Upper lobe of left lung (tissue), 6 donors: ENCODE results near the gene SNCAIP. TPM values are rescaled to one million over a fixed set of nuclear protein-coding genes. Genes with fewer than 3 reads are reported as not detected.

ENCODE experiments used
- ATAC-seq, 2 donors: fragments of 200-7000 bp; cut with Tn5 transposase; one replicate each; pipeline ENCODE4 v1.9.1; 2022; ENCODE audit warnings: mild to moderate bottlenecking in 2 of 2, moderate library complexity in 2 of 2; ENCODE audit not compliant: low FRiP score in 2 of 2
- DNase-seq, 2 donors: peaks; one replicate each; pipeline ENCODE4 v3.0.0-alpha.2; 2019 to 2020
- H3K27ac ChIP-seq, 4 donors: fragments of 200-600 bp; sonication (generic); one replicate each; pipeline ENCODE4 v1.5.1; 2016 to 2019
- H3K27me3 ChIP-seq, 4 donors: fragments of 200-600 bp; sonication (generic); one replicate each; pipeline ENCODE4 v1.5.1; 2017 to 2019
- H3K36me3 ChIP-seq, 4 donors: fragments of 200-600 bp; sonication (generic); one replicate each; pipeline ENCODE4 v1.5.1; 2016 to 2019
- H3K4me1 ChIP-seq, 4 donors: fragments of 200-600 bp; sonication (generic); one replicate each; pipeline ENCODE4 v1.5.1; 2018 to 2019
- H3K4me3 ChIP-seq, 4 donors: fragments of 200-600 bp; sonication (generic); one replicate each; pipeline ENCODE4 v1.5.1; 2017 to 2019; ENCODE audit warnings: mild to moderate bottlenecking in 2 of 4, moderate library complexity in 1 of 4
- H3K9me3 ChIP-seq, 4 donors: fragments of 200-600 bp; sonication (generic); one replicate each; pipeline ENCODE4 v1.5.1; 2018 to 2019
- CTCF ChIP-seq, 6 experiments: fragments of 450-650 bp in 4 of 6; fragments of 200-600 bp in 2 of 6; sonication (generic) in 2 of 6; IDR thresholded peaks; one replicate each; pipeline ENCODE4 v1.5.1; 2016 to 2019; ENCODE audit warnings: antibody characterized with exemption in 6 of 6
- EP300 ChIP-seq, 4 donors: sonication (generic); formaldehyde crosslinking; IDR thresholded peaks; one replicate each; pipeline ENCODE4 v1.5.1; 2017; ENCODE audit warnings: antibody characterized with exemption in 4 of 4, control low read depth in 2 of 4
- POLR2A ChIP-seq, 4 donors: fragments of 450-650 bp; IDR thresholded peaks; one replicate each; pipeline ENCODE4 v1.5.1; 2016 to 2017; ENCODE audit warnings: antibody characterized with exemption in 4 of 4, mild to moderate bottlenecking in 2 of 4
- POLR2AphosphoS5 ChIP-seq, 2 donors: sonication (generic); formaldehyde crosslinking; IDR thresholded peaks; one replicate each; pipeline ENCODE4 v1.5.1; 2017; ENCODE audit warnings: antibody characterized with exemption in 2 of 2
- WGBS, 2 donors: methylation state at CpG; one replicate each; pipeline ENCODE4 v1.1.5; 2017 to 2018; 5-methylcytosine and 5-hydroxymethylcytosine counted together
- total RNA-seq, 6 donors: library from RNA; depleted of rRNA in 4 of 6; stranded (reverse); fragments of >200 nt in 4 of 6; gene quantifications; one replicate each; pipeline versions ENCODE4 v1.1.0 to v1.2.1, GENCODE V29; 2016 to 2021
- donor health status: DM: no; HTN: no; CAD: no; lungs with moderate emphysema.
- donor health status: DM: no; HTN: yes; CAD: no; lungs with severe emphysema.

Gene SNCAIP
- total RNA-seq, 6 donors from 2014 or later: 1.2 to 6.3 (median 2.3) TPM

- Histone ChIP-seq H3K36me3 (no peaks in the 10 kb centered on the region), H3K27ac (no peak overlapping the region), H3K4me1 (no peaks in the 10 kb centered on the region), H3K9me3 (no peaks in the 10 kb centered on the region), H3K27me3 (no peaks in the 10 kb centered on the region), H3K4me3 (no peak overlapping the region)
- whole genome bisulfite sequencing, 2 donors: 94% methylated on average over 5 of the region's 5 CpGs
- ATAC-seq: no peak
- TF ChIP-seq POLR2A (IDR thresholded peaks at IDR 0.05) (no peak), POLR2AphosphoS5 (IDR thresholded peaks at IDR 0.05) (no peak)
- DNase-seq: no peak
Observed at GRCh38 chr5:122368510-122369251, 56.6 kb downstream of the SNCAIP start.

- no peaks in the 10 kb centered on the region for H3K9me3 ChIP-seq
- no peaks in the 10 kb centered on the region for H3K36me3 ChIP-seq
- TF ChIP-seq POLR2AphosphoS5 (IDR thresholded peaks at IDR 0.05) (no peak), POLR2A (IDR thresholded peaks at IDR 0.05) (no peak), CTCF (IDR thresholded peaks at IDR 0.05) (no peak), EP300 (IDR thresholded peaks at IDR 0.05) (no peak)
- H3K27ac ChIP-seq: no peak overlapping the region
- H3K4me3 ChIP-seq: no peak overlapping the region
- 67 to 68% methylated on average over 4 of the region's 4 CpGs for WGBS, 2 donors
- H3K4me1 ChIP-seq: no peaks in the 10 kb centered on the region
- DNase-seq: no peak
- no peak for ATAC-seq
- no peaks in the 10 kb centered on the region for H3K27me3 ChIP-seq
Observed at GRCh38 chr5:122369253-122369815, 57.3 kb downstream of the SNCAIP start.

- no peak for TF ChIP-seq CTCF (IDR thresholded peaks at IDR 0.05)
- no peak for TF ChIP-seq POLR2A (IDR thresholded peaks at IDR 0.05)
- no peak for TF ChIP-seq EP300 (IDR thresholded peaks at IDR 0.05)
- no peak for TF ChIP-seq POLR2AphosphoS5 (IDR thresholded peaks at IDR 0.05)
- WGBS, 2 donors: 75 to 81% methylated on average over 2 of the region's 2 CpGs
- no peak for ATAC-seq
Observed at GRCh38 chr5:122371511-122372151, 59.6 kb downstream of the SNCAIP start.

DNA sequence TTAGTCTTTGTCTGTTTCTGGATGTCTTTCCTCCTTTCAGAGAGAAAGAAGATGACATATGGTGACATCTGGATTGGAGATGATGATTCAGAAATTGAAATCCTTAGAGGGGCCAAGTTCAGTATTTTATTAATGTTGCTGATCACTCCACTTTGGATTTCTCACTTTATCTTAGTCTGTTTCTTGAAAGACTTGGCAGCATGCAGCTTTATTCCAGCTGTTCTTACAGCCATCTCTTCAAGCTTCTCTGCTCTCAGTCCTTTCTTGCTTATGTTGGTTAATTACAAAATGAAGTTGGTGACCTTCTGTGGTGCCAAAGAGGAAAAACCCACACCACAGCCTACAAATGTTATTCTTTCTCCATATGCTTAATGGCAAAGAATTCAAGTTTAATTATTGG, 62.1 kb downstream of the SNCAIP start:
- H3K36me3 ChIP-seq: no peaks in the 10 kb centered on the region
- H3K9me3 ChIP-seq: no peaks in the 10 kb centered on the region
- H3K27ac ChIP-seq: no peak overlapping the region
- TF ChIP-seq CTCF (IDR thresholded peaks at IDR 0.05) (no peak), EP300 (IDR thresholded peaks at IDR 0.05) (no peak), POLR2A (IDR thresholded peaks at IDR 0.05) (no peak), POLR2AphosphoS5 (IDR thresholded peaks at IDR 0.05) (no peak)
- no peak for ATAC-seq
- no peak overlapping the region for H3K4me3 ChIP-seq
- H3K4me1 ChIP-seq: no peaks in the 10 kb centered on the region
- no peak for DNase-seq
- H3K27me3 ChIP-seq: no peaks in the 10 kb centered on the region

More at GRCh38 chr5:122371511-122372151, 59.6 kb downstream of the SNCAIP start:
- Histone ChIP-seq H3K4me3 (no peak overlapping the region), H3K27ac (no peak overlapping the region), H3K4me1 (no peaks in the 10 kb centered on the region), H3K9me3 (no peaks in the 10 kb centered on the region), H3K27me3 (no peaks in the 10 kb centered on the region), H3K36me3 (no peaks in the 10 kb centered on the region)
- DNase-seq: no peak

DNA sequence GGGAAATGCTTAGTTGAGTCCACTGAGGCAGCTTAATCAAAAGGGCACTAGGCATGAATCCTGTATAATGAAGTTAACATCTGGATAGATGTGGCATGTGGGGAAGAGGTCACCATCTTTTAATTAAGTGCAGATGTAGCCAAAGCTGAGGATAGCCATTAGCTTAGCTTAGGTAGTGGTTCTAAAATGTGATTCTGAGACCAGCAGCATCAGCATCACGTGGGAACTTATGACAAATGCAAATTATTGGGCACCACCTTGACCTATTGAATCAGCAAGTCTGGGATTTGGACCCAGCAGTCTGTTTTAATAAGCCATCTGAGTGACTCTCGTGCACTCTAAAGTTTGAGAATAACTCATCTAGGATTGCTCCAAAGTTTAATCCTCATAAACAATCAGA, 63.8 kb downstream of the SNCAIP start:
- Histone ChIP-seq H3K27me3 (no peaks in the 10 kb centered on the region), H3K9me3 (no peaks in the 10 kb centered on the region), H3K27ac (no peak overlapping the region), H3K4me1 (no peaks in the 10 kb centered on the region), H3K4me3 (no peak overlapping the region), H3K36me3 (no peaks in the 10 kb centered on the region)
- DNase-seq (no peak), ATAC-seq (no peak)
- 80 to 87% methylated on average over 2 of the region's 2 CpGs for WGBS, 2 donors
- TF ChIP-seq POLR2A (IDR thresholded peaks at IDR 0.05): no peak
- TF ChIP-seq CTCF (IDR thresholded peaks at IDR 0.05): no peak
- TF ChIP-seq EP300 (IDR thresholded peaks at IDR 0.05): no peak
- TF ChIP-seq POLR2AphosphoS5 (IDR thresholded peaks at IDR 0.05): no peak
